Right lobe of liver (tissue), 6 donors: ENCODE data around the gene UHMK1. TPM values are rescaled to one million over a fixed set of nuclear protein-coding genes. Genes with fewer than 3 reads are reported as not detected.
"Not testable (repeated sequence)": the region's sequence is repeated elsewhere in the genome, so short reads cannot be mapped to it uniquely, and the experiment has no call there.

Experiments used
- ATAC-seq, 4 donors: fragments of 200-7000 bp; cut with Tn5 transposase; one replicate each; pipeline ENCODE4 v1.9.1; 2020; ENCODE audit warnings: mild to moderate bottlenecking in 4 of 4, moderate library complexity in 4 of 4
- DNase-seq, 3 donors: peaks; one replicate each; pipeline ENCODE4 v3.0.0-alpha.2; 2020
- H3K27ac ChIP-seq, 3 donors: fragments of 200-600 bp; one replicate each; pipeline ENCODE4 v1.8.0; 2022
- H3K27me3 ChIP-seq, 2 donors: fragments of 200-600 bp; one replicate each; pipeline ENCODE4 v1.8.0; 2022
- H3K36me3 ChIP-seq, 4 donors: fragments of 200-600 bp; sonication (generic) in 1 of 4; one replicate each; pipeline versions ENCODE4 v1.5.1 to v1.8.0; 2017 to 2022; ENCODE audit warnings: control low read depth in 1 of 4
- H3K4me1 ChIP-seq, 4 donors: fragments of 200-600 bp; sonication (generic) in 1 of 4; one replicate each; pipeline versions ENCODE4 v1.5.1 to v1.8.0; 2017 to 2022; ENCODE audit warnings: control low read depth in 1 of 4
- H3K4me3 ChIP-seq, 3 donors: fragments of 200-600 bp; one replicate each; pipeline ENCODE4 v1.8.0; 2022
- H3K9me3 ChIP-seq, 4 donors: fragments of 200-600 bp; sonication (generic) in 1 of 4; one replicate each; pipeline versions ENCODE4 v1.5.1 to v1.8.0; 2017 to 2022; ENCODE audit warnings: control low read depth in 1 of 4
- POLR2A ChIP-seq: fragments of 450-650 bp; IDR thresholded peaks from one replicate; pipeline ENCODE4 v1.6.1; 2017; ENCODE audit warnings: antibody characterized with exemption, mild to moderate bottlenecking
- WGBS: methylation state at CpG from one replicate; pipeline ENCODE4 v1.1.6; 2018; ENCODE audit warnings: low coverage, low lambda C conversion rate; ENCODE audit not compliant: insufficient coverage; ENCODE audit errors: missing lambda C conversion rate; 5-methylcytosine and 5-hydroxymethylcytosine counted together
- intact Hi-C, 2 donors: fragments of 100-400 bp; cut with DNase I; formaldehyde crosslinking; loops; one replicate each; pipeline versions ENCODE4 v1.11.2 to v1.14.1; 2022
- total RNA-seq, 6 experiments: library from RNA; depleted of rRNA in 2 of 6; stranded (reverse); fragments of >200 nt in 2 of 6; fragmentation: NEBNext Ultra II Directional in 3 of 6; extraction: Animal tissue kit (Norgen Biotek cat#: 25700) in 3 of 6; gene quantifications; one replicate each; pipeline versions ENCODE4 v1.1.0 to v1.2.4, GENCODE V29; 2016 to 2023
- TF ChIP-seq, protein P1 (sequence below), 4 donors: fragments of 200-600 bp in 3 of 4; fragments of 450-650 bp in 1 of 4; IDR thresholded peaks; one replicate each; pipeline versions ENCODE4 v1.5.1 to v1.8.0; 2016 to 2022; ENCODE audit warnings: antibody characterized with exemption in 4 of 4, mild to moderate bottlenecking in 2 of 4
- donor health status: DM: no; HTN: yes; CAD: no.
- donor health status: DM: no; HTN: no; CAD: no.
- donor health status: DM: no; HTN: no; CAD: no.
- donor health status: DM: no; HTN: yes; CAD: no.
- donor health status: DM: no; HTN: yes; CAD: no.

Gene UHMK1
- total RNA-seq, 6 experiments from 2014 or later: 28.8 to 51.6 (median 38.4) TPM

DNA sequence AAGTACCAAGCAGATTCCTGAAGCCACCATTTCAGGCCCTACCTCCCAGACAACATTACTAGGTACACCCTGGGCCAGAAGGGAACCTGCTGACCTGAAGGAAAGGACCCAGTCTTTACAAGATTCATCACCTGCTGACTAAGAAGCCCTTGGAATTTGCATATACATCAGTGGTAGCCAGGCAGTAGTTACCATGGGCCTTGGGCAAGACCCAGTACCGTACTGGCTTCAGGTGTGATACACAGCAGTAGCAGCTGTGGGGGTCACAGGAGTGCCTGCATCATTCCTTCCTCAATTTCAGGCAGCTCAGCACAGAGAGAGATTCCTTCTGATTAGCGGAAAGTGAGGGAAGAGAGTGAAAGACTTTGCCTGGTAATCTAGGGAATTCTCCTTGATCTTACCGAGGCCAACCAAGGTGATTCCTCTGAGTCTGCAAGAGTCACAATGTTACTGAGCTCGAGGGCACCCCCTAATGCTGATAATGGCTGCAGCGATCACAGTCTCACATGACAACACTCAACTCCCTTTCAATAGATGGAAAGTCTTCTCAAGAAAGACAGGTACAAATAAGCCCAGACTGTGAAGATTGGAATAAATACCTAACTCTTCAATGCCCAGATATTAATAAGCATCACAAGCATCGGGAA lies 22.0 kb upstream of the UHMK1 start:
- Histone ChIP-seq H3K9me3 (no peaks in the 10 kb centered on the region), H3K4me1 (no peaks in the 10 kb centered on the region), H3K36me3 (no peaks in the 10 kb centered on the region), H3K27me3 (no peaks in the 10 kb centered on the region), H3K4me3 (no peak overlapping the region), H3K27ac (no peak overlapping the region)
- ATAC-seq (no peak), DNase-seq (no peak)
- WGBS: 65% methylated on average over 6 of the region's 6 CpGs
- no peak for TF ChIP-seq POLR2A
- TF ChIP-seq, protein P1, sequence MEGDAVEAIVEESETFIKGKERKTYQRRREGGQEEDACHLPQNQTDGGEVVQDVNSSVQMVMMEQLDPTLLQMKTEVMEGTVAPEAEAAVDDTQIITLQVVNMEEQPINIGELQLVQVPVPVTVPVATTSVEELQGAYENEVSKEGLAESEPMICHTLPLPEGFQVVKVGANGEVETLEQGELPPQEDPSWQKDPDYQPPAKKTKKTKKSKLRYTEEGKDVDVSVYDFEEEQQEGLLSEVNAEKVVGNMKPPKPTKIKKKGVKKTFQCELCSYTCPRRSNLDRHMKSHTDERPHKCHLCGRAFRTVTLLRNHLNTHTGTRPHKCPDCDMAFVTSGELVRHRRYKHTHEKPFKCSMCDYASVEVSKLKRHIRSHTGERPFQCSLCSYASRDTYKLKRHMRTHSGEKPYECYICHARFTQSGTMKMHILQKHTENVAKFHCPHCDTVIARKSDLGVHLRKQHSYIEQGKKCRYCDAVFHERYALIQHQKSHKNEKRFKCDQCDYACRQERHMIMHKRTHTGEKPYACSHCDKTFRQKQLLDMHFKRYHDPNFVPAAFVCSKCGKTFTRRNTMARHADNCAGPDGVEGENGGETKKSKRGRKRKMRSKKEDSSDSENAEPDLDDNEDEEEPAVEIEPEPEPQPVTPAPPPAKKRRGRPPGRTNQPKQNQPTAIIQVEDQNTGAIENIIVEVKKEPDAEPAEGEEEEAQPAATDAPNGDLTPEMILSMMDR (IDR thresholded peaks at IDR 0.05): no peak
- intact Hi-C loops: no loop called here

DNA sequence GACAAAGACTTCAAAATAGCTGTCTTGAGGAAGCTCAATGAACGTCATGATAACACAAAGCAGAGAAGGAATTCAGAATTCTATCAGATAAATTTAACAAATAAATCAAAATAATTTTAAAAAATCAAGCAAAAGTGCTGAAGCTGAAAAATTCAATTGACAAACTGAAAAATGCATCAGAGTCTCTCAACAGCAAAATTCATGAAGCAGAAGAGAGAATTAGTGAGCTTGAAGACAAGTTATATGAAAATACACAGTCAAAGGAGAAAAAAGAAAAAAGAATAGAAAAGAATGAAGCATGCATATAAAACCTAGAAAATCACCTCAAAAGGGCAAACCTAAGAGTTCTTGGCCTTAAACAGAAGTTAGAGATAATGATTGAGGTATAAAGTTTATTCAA lies 21.0 kb upstream of the UHMK1 start:
- Histone ChIP-seq H3K36me3 (no peaks in the 10 kb centered on the region), H3K4me1 (no peaks in the 10 kb centered on the region), H3K27me3 (no peaks in the 10 kb centered on the region), H3K4me3 (no peak overlapping the region), H3K9me3 (no peaks in the 10 kb centered on the region), H3K27ac (no peak overlapping the region)
- TF ChIP-seq, protein P1 (IDR thresholded peaks at IDR 0.05): no peak
- no peak for TF ChIP-seq POLR2A
- DNase-seq: no peak
- ATAC-seq: no peak
- WGBS: 63% methylated on average over 1 of the region's 1 CpG
- intact Hi-C loops: no loop called here

DNA sequence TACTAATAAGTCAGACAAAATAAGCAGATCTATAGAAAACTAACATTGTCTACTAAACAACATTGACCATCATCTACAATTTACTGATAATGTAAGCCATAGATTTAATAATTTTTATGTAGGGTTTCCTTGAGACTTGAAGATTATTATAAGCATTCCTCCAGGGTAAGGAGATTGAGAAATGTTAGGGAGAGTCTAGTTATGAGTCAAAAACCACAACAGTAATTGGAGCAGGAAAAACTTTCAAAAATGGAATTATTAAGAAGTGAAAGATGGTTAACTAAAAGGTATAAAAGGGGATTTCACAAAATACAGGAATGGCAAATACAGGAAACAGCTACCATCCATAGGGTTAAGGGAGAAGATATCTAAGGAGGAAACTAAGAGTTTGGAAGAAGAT lies 12.4 kb upstream of the UHMK1 start:
- Histone ChIP-seq H3K9me3 (no peaks in the 10 kb centered on the region), H3K4me1 (no peaks in the 10 kb centered on the region), H3K27ac (no peak overlapping the region), H3K36me3 (no peaks in the 10 kb centered on the region), H3K27me3 (no peaks in the 10 kb centered on the region), H3K4me3 (no peak overlapping the region)
- DNase-seq (no peak), ATAC-seq (no peak)
- intact Hi-C loops: no loop called here
- no peak for TF ChIP-seq POLR2A
- TF ChIP-seq, protein P1 (IDR thresholded peaks at IDR 0.05): no peak

DNA sequence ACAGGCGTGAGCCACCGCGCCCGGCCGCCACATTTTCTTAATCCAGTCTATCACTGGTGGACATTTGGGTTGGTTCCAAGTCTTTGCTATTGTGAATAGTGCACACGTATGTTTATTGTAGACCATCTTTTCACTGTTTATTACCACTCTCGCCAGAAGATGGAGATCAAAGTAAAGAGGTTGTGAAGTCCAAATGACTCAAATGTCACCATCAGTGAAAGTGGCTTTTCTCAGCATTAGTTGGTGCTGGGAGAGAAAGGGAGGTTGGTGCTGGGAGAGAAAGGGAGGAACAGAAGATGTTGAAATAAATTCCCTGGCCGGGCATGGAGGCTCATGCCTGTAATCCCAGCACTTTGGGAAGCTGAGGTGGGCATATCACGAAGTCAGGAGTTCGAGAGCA lies 10.4 kb upstream of the UHMK1 start:
- WGBS: 72% methylated on average over 5 of the region's 10 CpGs
- TF ChIP-seq, protein P1 (IDR thresholded peaks at IDR 0.05): no peak
- no peak for TF ChIP-seq POLR2A

DNA sequence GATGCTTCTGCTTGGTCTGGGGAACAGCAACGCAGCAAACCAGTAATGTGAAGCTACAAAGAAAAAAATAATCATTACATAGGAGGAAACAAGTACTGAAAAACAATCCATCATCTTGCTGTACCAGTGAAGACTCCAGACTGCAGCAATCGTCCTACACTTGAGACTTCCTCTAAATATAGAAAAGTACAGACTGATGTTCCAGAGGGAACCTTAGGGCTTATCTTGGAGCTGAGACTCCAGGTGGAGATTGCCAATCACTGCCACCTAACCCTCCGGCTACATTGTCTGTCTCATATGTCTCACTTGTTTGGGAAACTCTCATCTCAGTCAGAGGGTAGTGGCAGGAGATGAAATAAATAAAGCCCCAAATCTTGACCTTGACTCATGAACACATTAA lies 9.4 kb upstream of the UHMK1 start:
- H3K9me3 ChIP-seq: no peaks in the 10 kb centered on the region
- TF ChIP-seq, protein P1 (IDR thresholded peaks at IDR 0.05): no peak
- TF ChIP-seq POLR2A: no peak
- 43% methylated on average over 2 of the region's 3 CpGs for WGBS
- no peaks in the 10 kb centered on the region for H3K36me3 ChIP-seq
- H3K27me3 ChIP-seq: no peaks in the 10 kb centered on the region
- no peak overlapping the region for H3K4me3 ChIP-seq
- H3K4me1 ChIP-seq: no peaks in the 10 kb centered on the region
- DNase-seq (no peak), ATAC-seq (no peak)
- H3K27ac ChIP-seq: no peak overlapping the region
- intact Hi-C loops: no loop called here

More for the DNA sequence above, 10.4 kb upstream of the UHMK1 start:
- no peak overlapping the region for H3K27ac ChIP-seq
- DNase-seq (no peak), ATAC-seq (no peak)
- H3K36me3 ChIP-seq: no peaks in the 10 kb centered on the region
- no peaks in the 10 kb centered on the region for H3K4me1 ChIP-seq
- H3K9me3 ChIP-seq: no peaks in the 10 kb centered on the region
- no peaks in the 10 kb centered on the region for H3K27me3 ChIP-seq
- no peak overlapping the region for H3K4me3 ChIP-seq
- intact Hi-C loops: no loop called here

DNA sequence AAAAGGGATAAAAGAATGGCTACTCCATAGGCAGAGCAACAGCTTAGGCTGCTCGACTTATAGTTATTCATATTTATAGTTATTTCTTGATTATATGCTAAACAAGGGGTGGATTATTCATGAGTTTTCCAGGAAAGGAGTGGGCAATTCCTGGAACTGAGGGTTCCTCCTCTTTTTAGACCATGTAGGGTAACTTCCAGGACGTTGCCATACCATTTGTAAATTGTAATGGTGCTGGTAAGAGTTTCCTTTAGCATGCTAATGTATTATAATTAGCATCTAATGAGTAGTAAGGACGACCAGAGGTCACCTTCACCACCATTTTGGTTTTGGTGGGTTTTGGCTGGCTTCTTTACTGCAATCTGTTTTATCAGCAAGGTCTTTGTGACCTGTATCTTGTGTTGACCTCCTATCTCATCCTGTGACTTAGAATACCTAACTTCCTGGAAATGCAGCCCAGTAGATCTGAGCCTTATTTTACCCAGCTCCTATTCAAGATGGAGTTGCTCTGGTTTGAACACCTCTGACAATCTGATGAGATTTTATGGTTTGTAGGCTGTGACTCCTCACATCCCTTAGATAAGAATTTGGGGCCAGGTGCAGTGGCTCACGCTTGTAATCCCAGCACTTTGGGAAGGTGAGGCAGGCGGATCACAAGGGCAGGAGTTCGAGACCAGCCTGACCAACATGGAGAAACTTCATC lies 1.9 kb upstream of the UHMK1 start:
- DNase-seq, H3K4me3 ChIP-seq, intact Hi-C loops, H3K36me3 ChIP-seq, H3K27ac ChIP-seq, H3K9me3 ChIP-seq, H3K27me3 ChIP-seq, ATAC-seq: not testable (repeated sequence)
- 73% methylated on average over 6 of the region's 6 CpGs for WGBS
- H3K4me1 ChIP-seq: peaks cover 0 to 16% (median 0%) of the 10 kb centered on the region in 4 donors
